Measurements from ENCODE around the gene FAM161B.
"Not testable (repeated sequence)": the region's sequence is repeated elsewhere in the genome, so short reads cannot be mapped to it uniquely, and the experiment has no call there.

FAM161B gene

GRCh38 chr14:73913256-73913655, 36.6 kb downstream of the FAM161B start:
- TF ChIP-seq, protein P1, sequence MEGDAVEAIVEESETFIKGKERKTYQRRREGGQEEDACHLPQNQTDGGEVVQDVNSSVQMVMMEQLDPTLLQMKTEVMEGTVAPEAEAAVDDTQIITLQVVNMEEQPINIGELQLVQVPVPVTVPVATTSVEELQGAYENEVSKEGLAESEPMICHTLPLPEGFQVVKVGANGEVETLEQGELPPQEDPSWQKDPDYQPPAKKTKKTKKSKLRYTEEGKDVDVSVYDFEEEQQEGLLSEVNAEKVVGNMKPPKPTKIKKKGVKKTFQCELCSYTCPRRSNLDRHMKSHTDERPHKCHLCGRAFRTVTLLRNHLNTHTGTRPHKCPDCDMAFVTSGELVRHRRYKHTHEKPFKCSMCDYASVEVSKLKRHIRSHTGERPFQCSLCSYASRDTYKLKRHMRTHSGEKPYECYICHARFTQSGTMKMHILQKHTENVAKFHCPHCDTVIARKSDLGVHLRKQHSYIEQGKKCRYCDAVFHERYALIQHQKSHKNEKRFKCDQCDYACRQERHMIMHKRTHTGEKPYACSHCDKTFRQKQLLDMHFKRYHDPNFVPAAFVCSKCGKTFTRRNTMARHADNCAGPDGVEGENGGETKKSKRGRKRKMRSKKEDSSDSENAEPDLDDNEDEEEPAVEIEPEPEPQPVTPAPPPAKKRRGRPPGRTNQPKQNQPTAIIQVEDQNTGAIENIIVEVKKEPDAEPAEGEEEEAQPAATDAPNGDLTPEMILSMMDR (IDR thresholded peaks at IDR 0.05; ENCODE audit: extremely low read depth, missing control alignments) = no peak
- DNase-seq (ENCODE audit: low spot score) = no peak

DNA sequence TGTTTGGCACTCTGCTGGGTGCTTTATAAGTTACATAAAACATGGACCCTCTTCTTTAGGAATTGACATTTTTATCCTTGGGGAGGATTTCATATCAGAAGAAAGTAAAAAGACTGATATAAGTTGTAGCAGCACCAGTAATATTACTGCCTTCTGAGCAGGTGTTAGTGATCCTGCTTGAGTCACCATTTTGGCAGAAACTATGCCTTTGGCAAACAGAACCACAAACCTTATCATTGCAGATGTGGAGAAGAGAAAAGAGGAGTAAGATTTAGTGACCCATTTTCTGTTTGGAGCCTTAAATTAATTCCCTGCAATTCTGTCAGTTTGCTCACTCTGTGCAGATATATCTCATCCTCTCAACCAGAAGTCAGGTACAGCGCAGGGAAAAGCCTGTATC, 40.2 kb downstream of the FAM161B start:
- TF ChIP-seq, protein P1 (IDR thresholded peaks at IDR 0.05; ENCODE audit: extremely low read depth, missing control alignments) = no peak
- DNase-seq (ENCODE audit: low spot score) = no peak

DNA sequence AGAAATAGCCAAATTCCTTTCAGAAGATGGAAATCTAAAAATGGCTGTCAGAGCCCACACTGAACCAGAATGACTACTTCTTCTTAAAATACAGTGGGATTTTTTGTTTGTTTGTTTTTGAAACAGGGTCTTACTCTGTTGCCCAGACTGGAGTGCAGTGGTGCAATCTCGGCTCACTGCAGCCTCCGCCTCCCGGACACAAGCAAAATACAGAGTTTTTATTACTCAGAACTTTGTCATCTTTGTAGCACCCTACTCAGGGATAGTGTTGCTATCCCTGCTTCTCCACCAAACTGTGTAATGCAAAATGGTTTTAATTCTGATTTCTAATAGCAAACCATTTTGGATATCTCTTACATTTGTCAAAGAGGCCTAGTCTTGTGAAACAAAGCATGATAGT, 46.9 kb downstream of the FAM161B start:
- TF ChIP-seq, protein P1 (IDR thresholded peaks at IDR 0.05; ENCODE audit: extremely low read depth, missing control alignments) = no peak
- no peak for DNase-seq (ENCODE audit: low spot score)

- DNase-seq (ENCODE audit: low spot score) = no peak
- TF ChIP-seq, protein P1 (IDR thresholded peaks at IDR 0.05; ENCODE audit: extremely low read depth, missing control alignments) = no peak
Observed at GRCh38 chr14:73896521-73896920, 53.4 kb downstream of the FAM161B start.

DNA sequence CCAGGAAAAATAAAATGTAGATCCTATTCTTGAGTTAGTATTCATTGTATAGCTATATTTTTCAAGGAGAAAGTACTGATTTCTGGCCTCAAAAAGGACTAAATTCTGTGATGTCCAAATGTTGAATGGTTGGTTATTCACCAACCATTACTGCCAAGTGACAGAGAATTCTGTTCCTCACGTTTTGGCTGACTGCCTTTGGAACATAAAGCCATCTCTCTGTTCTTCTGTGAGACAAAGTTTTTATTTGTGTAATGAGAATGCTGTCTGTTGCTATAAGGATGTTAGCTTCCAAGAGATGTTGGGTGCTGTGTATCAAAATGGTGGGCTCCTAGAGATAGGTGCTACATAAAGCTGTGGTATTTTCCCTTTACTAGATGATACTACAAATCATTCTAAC, 54.0 kb downstream of the FAM161B start:
- TF ChIP-seq, protein P1 (IDR thresholded peaks at IDR 0.05; ENCODE audit: extremely low read depth, missing control alignments) = no peak
- no peak for DNase-seq (ENCODE audit: low spot score)

GRCh38 chr14:73894180-73894687, 55.7 kb downstream of the FAM161B start:
- not testable (repeated sequence) for DNase-seq (ENCODE audit: low spot score)

DNA sequence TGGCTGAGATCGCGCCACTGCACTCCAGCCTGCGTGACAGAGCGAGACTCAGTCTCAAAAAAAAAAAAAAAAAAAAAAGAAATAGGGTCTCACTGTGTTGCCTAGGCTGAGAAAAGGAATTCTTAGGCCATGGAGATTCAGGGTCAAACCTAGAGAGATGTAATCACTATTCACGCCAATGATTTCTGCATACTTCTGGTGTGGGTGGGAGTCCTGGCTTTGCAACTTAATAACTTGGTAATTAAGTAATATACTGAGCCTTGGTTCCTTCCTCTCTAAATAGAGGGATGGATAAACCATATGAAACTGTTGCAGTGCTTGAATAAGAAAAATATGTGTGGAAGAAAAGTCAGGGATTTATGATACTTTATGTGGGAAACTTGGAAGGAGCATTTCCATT, 60.5 kb downstream of the FAM161B start:
- DNase-seq (ENCODE audit: low spot score) = no peak
- TF ChIP-seq, protein P1 (IDR thresholded peaks at IDR 0.05; ENCODE audit: extremely low read depth, missing control alignments) = no peak

DNA sequence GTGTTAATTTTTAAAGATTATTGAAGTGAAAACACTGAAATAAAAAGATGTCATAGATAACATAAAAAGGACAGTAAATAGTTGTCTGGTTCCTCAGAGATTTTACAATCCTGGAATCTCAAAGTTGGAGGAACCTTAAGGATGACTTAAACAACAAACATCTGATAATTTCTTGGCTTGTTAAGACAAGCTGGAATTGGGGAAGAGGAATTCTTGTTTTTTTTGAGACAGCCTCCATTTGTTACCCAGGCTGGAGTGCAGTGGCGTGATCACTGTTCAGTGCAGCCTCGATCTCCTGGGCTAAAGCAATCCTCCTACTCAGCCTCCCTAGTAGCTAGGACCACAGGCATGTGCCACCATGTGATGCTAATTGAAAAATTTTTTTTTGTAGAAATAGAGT, 60.9 kb downstream of the FAM161B start:
- no peak for DNase-seq (ENCODE audit: low spot score)
- TF ChIP-seq, protein P1 (IDR thresholded peaks at IDR 0.05; ENCODE audit: extremely low read depth, missing control alignments) = no peak
